ENCODE measurements around the gene KCNAB1.

GRCh38 chr3:156300371-156300770, 180.0 kb downstream of the KCNAB1 start:
- TF ChIP-seq EZH2 (IDR thresholded peaks at IDR 0.05; ENCODE audit: borderline replicate concordance, low read length): no peak
- TF ChIP-seq CTCF (IDR thresholded peaks at IDR 0.05; ENCODE audit: low read length): no peak
